SK-N-SH (cell line): ENCODE measurements around the gene CHD1L.

Experiments
- CHD2 ChIP-seq: fragments of 150-350 bp; IDR thresholded peaks from 2 replicates; pipeline ENCODE4 v1.6.1; 2018; ENCODE audit warnings: low read length; ENCODE audit not compliant: partially characterized antibody
- EZH2phosphoT487 ChIP-seq: fragments of 200-600 bp; sonication (generic); IDR thresholded peaks from 2 replicates; pipeline ENCODE4 v1.6.1; 2017; ENCODE audit warnings: low read depth, mixed run types, mild to moderate bottlenecking, antibody characterized with exemption, moderate library complexity, borderline replicate concordance
- MXI1 ChIP-seq: IDR thresholded peaks from 2 replicates; pipeline ENCODE4 v1.6.1; 2012; ENCODE audit warnings: mild to moderate bottlenecking, low read depth, low read length, improper control_type of control experiment
- NRF1 ChIP-seq: IDR thresholded peaks from 2 replicates; pipeline ENCODE4 v1.6.1; 2012; ENCODE audit warnings: low read depth, mild to moderate bottlenecking, low read length
- POLR2AphosphoS5 ChIP-seq: IDR thresholded peaks from 2 replicates; pipeline ENCODE4 v1.6.1; 2012; ENCODE audit warnings: low read depth, low read length
- RXRA ChIP-seq: IDR thresholded peaks from 2 replicates; pipeline ENCODE4 v1.4.0; 2012; ENCODE audit warnings: low read depth, mild to moderate bottlenecking, borderline replicate concordance
- SMC3 ChIP-seq: IDR thresholded peaks from 2 replicates; pipeline ENCODE4 v1.6.1; 2012; ENCODE audit warnings: low read depth, low read length, improper control_type of control experiment
- TAF1 ChIP-seq: IDR thresholded peaks from 2 replicates; pipeline ENCODE4 v1.6.1; 2012; ENCODE audit warnings: low read depth, mild to moderate bottlenecking, low read length, moderate library complexity, borderline replicate concordance
- TF ChIP-seq, protein P1 (sequence below): fragments of 200-600 bp; sonication (generic); IDR thresholded peaks from 2 replicates; pipeline ENCODE4 v1.6.1; 2017; ENCODE audit warnings: antibody characterized with exemption, mild to moderate bottlenecking, moderate library complexity
- TF ChIP-seq, protein P2 (sequence below): IDR thresholded peaks from 2 replicates; pipeline ENCODE4 v1.6.1; 2012; ENCODE audit warnings: mild to moderate bottlenecking, low read depth, low read length, moderate library complexity
- TF ChIP-seq, protein P3 (sequence below): IDR thresholded peaks from 2 replicates; pipeline ENCODE4 v1.4.0; 2012; ENCODE audit warnings: low read depth, borderline replicate concordance

DNA sequence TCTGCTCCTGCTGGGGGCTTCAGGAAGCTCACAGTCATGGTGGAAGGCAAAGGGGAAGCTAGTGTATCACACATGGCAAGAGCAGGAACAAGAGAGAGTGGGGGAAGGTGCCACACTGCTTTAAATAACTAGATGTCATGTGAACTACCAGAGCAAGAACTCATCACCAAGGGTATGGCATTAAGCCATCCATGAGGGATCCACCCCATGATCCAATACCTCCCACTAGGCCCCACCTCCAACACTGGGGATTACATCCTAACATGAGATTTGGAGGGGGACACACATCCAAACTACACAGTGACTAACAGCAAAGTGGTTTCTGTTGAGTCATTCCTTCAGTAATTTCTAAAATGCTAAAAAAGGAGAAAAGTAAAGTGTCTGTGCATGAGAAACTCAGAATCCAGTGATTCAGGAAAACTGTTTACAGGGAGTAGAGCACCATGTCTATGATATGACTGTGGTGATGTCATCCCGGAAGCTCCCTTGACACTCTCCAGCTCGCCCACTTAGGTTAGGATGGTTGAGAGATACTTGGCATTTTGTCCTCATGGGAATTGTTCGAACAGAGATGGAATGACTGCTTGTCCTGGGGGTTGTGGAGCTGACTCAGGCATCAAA, 50.3 kb downstream of the CHD1L start:
- TF ChIP-seq RXRA (no peak), EZH2phosphoT487 (no peak), SMC3 (no peak), TAF1 (no peak), NRF1 (no peak), MXI1 (no peak), CHD2 (no peak), POLR2AphosphoS5 (no peak)
- TF ChIP-seq, protein P1, sequence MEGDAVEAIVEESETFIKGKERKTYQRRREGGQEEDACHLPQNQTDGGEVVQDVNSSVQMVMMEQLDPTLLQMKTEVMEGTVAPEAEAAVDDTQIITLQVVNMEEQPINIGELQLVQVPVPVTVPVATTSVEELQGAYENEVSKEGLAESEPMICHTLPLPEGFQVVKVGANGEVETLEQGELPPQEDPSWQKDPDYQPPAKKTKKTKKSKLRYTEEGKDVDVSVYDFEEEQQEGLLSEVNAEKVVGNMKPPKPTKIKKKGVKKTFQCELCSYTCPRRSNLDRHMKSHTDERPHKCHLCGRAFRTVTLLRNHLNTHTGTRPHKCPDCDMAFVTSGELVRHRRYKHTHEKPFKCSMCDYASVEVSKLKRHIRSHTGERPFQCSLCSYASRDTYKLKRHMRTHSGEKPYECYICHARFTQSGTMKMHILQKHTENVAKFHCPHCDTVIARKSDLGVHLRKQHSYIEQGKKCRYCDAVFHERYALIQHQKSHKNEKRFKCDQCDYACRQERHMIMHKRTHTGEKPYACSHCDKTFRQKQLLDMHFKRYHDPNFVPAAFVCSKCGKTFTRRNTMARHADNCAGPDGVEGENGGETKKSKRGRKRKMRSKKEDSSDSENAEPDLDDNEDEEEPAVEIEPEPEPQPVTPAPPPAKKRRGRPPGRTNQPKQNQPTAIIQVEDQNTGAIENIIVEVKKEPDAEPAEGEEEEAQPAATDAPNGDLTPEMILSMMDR: no peak
- TF ChIP-seq, protein P2, sequence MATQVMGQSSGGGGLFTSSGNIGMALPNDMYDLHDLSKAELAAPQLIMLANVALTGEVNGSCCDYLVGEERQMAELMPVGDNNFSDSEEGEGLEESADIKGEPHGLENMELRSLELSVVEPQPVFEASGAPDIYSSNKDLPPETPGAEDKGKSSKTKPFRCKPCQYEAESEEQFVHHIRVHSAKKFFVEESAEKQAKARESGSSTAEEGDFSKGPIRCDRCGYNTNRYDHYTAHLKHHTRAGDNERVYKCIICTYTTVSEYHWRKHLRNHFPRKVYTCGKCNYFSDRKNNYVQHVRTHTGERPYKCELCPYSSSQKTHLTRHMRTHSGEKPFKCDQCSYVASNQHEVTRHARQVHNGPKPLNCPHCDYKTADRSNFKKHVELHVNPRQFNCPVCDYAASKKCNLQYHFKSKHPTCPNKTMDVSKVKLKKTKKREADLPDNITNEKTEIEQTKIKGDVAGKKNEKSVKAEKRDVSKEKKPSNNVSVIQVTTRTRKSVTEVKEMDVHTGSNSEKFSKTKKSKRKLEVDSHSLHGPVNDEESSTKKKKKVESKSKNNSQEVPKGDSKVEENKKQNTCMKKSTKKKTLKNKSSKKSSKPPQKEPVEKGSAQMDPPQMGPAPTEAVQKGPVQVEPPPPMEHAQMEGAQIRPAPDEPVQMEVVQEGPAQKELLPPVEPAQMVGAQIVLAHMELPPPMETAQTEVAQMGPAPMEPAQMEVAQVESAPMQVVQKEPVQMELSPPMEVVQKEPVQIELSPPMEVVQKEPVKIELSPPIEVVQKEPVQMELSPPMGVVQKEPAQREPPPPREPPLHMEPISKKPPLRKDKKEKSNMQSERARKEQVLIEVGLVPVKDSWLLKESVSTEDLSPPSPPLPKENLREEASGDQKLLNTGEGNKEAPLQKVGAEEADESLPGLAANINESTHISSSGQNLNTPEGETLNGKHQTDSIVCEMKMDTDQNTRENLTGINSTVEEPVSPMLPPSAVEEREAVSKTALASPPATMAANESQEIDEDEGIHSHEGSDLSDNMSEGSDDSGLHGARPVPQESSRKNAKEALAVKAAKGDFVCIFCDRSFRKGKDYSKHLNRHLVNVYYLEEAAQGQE: no peak
- TF ChIP-seq, protein P3, sequence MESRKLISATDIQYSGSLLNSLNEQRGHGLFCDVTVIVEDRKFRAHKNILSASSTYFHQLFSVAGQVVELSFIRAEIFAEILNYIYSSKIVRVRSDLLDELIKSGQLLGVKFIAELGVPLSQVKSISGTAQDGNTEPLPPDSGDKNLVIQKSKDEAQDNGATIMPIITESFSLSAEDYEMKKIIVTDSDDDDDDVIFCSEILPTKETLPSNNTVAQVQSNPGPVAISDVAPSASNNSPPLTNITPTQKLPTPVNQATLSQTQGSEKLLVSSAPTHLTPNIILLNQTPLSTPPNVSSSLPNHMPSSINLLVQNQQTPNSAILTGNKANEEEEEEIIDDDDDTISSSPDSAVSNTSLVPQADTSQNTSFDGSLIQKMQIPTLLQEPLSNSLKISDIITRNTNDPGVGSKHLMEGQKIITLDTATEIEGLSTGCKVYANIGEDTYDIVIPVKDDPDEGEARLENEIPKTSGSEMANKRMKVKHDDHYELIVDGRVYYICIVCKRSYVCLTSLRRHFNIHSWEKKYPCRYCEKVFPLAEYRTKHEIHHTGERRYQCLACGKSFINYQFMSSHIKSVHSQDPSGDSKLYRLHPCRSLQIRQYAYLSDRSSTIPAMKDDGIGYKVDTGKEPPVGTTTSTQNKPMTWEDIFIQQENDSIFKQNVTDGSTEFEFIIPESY: no peak
